ENCODE data around the gene NRSN2.

The NRSN2 gene

GRCh38 chr20:346640-347316 is at the start of gene NRSN2:
Gene NRSN2, plus strand, starts transcription at chr20:347111. Its CDS starts 2,533 bp downstream, at chr20:349644.
- Mint-ChIP-seq H3K27ac (peak within 1 kb of the TSS; percentile 47), H3K27me3 (peaks cover 47% of the 10 kb centered on the region), H3K9me3 (peaks cover 1% of the 10 kb centered on the region), H3K4me3 (peak within 1 kb of the TSS; percentile 84), H3K4me1 (peaks cover 23% of the 10 kb centered on the region), H3K36me3 (no peaks in the 10 kb centered on the region)
- peak; percentile 39 for DNase-seq
- CTCF ChIA-PET: interaction anchor here (1.3 to 3.6 kb wide), 2 partner anchors 16 to 80 kb away, joined by 4 to 34 read pairs; no protein-coding TSS in a partner anchor

DNA sequence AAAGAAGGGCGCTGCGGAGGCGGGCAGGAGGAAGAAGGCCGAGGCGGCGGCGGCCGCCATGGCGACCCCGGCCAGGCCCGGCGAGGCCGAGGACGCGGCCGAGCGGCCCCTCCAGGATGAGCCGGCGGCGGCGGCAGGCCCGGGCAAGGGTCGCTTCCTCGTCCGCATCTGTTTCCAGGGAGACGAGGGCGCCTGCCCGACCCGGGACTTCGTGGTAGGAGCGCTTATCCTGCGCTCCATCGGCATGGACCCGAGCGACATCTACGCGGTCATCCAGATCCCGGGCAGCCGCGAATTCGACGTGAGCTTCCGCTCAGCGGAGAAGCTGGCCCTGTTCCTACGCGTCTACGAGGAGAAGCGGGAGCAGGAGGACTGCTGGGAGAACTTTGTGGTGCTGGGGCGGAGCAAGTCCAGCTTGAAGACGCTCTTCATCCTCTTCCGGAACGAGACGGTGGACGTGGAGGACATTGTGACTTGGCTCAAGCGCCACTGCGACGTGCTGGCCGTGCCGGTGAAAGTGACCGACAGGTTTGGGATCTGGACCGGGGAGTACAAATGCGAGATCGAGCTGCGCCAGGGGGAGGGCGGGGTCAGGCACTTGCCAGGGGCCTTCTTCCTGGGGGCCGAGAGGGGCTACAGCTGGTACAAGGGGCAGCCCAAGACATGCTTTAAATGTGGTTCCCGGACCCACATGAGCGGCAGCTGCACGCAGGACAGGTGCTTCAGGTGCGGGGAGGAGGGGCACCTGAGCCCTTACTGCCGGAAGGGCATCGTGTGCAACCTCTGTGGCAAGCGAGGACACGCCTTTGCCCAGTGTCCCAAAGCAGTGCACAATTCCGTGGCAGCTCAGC is 48.8 kb upstream of the NRSN2 start:
- H3K27ac Mint-ChIP-seq: peak overlapping the region; percentile 94

DNA sequence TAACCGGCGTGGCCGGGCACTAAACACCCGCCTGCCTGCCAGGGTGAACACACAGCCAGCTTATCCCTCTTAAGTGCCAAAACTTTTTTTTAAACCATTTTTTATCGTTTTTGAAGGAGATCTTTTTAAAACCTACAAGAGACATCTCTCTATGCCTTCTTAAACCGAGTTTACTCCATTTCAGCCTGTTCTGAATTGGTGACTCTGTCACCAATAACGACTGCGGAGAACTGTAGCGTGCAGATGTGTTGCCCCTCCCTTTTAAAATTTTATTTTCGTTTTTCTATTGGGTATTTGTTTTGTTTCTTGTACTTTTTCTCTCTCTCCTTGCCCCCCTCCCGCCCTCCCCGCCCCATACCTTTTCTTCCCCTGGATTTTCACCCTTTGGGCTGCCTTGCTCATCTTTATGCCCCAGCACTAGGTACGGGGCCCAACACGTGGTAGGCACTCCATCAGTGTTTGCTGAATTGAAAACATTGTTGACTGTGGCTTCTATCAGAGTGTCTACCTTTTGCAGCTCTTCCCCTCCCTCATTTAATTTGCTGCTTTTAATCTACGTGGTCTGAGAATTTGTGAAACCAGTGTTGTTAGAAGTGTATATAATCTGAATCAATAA is 48.0 kb upstream of the NRSN2 start:
- Mint-ChIP-seq H3K27me3 (peaks cover 5% of the 10 kb centered on the region), H3K36me3 (peaks cover 44% of the 10 kb centered on the region), H3K4me1 (peaks cover 49% of the 10 kb centered on the region), H3K4me3 (peak overlapping the region; percentile 89), H3K9me3 (no peaks in the 10 kb centered on the region), H3K27ac (peak overlapping the region; percentile 94)
- DNase-seq: no peak
- CTCF ChIA-PET: interaction anchor here (0.6 to 2.5 kb wide), 6 partner anchors 17 to 63 kb away, joined by 3 to 10 read pairs (median 4); no protein-coding TSS in a partner anchor

More for the DNA sequence above, 48.8 kb upstream of the NRSN2 start:
- no peaks in the 10 kb centered on the region for H3K9me3 Mint-ChIP-seq
- DNase-seq: peak; percentile 66
- peaks cover 49% of the 10 kb centered on the region for H3K4me1 Mint-ChIP-seq
- H3K4me3 Mint-ChIP-seq: peak overlapping the region; percentile 89
- CTCF ChIA-PET: interaction anchor here (0.6 to 2.5 kb wide), 5 partner anchors 16 to 64 kb away, joined by 3 to 10 read pairs (median 4); no protein-coding TSS in a partner anchor
- peaks cover 5% of the 10 kb centered on the region for H3K27me3 Mint-ChIP-seq
- peaks cover 44% of the 10 kb centered on the region for H3K36me3 Mint-ChIP-seq

- Mint-ChIP-seq H3K9me3 (no peaks in the 10 kb centered on the region), H3K4me1 (peaks cover 49% of the 10 kb centered on the region), H3K36me3 (peaks cover 44% of the 10 kb centered on the region), H3K27me3 (peaks cover 5% of the 10 kb centered on the region), H3K27ac (no peak overlapping the region), H3K4me3 (peak overlapping the region; percentile 59)
- DNase-seq: no peak
- CTCF ChIA-PET: interaction anchor here (0.8 to 2.5 kb wide), 4 partner anchors 9 to 72 kb away, joined by 3 to 10 read pairs (median 3); no protein-coding TSS in a partner anchor
These were observed 46.4 kb upstream of the NRSN2 start for GRCh38 chr20:300345-300990.

DNA sequence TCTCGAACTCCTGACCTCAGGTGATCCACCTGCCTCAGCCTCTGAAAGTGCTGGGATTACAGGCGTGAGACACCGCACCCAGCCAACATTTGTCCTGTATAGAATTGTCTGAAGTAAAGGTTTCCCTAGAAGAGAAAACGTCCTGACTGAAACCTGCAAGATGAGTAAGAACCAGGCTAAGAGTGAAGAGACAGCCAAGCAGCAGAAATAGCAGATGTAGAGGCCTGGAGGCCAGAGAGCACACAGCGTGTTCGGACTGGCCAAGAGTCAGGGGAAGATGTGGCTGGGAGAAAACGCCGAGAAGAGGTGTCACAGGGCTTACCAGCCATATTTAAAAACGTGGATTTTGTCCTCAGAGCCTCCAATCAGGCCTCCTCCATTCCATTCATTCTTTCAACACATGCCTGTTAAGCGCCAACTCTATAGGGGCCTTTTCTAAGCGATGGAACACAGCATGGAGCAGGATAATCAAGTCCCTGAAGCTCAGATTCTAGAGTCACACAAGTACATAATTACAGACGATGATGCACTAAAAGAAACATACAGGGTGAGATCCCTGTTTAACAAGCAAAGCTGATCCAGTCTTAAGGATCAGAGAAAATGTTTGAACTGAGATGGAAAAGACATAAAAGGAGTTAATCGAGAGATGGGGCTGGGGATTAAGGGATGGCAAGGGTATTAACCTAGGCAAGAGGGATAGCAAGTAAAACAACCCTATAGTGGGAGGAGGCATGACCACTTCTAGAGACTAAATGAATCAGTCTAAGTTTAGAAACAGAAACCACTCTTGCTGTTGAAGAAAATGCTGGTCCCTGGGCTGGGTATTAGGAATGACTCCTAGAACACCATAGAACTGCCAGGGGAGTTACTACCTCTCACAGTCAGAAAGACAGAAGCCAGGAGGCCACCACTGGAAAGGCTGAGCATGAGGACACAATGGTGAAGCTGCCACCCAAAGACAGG is 44.7 kb upstream of the NRSN2 start:
- no peak overlapping the region for H3K4me3 Mint-ChIP-seq
- H3K27ac Mint-ChIP-seq: no peak overlapping the region
- CTCF ChIA-PET: no interaction called here
- H3K4me1 Mint-ChIP-seq: peaks cover 34% of the 10 kb centered on the region
- H3K9me3 Mint-ChIP-seq: no peaks in the 10 kb centered on the region
- no peak for DNase-seq
- H3K36me3 Mint-ChIP-seq: peaks cover 42% of the 10 kb centered on the region
- H3K27me3 Mint-ChIP-seq: peaks cover 8% of the 10 kb centered on the region

- H3K27ac Mint-ChIP-seq: no peak overlapping the region
- H3K36me3 Mint-ChIP-seq: peaks cover 13% of the 10 kb centered on the region
- no peak overlapping the region for H3K4me3 Mint-ChIP-seq
- CTCF ChIA-PET: no interaction called here
- DNase-seq: no peak
- no peaks in the 10 kb centered on the region for H3K9me3 Mint-ChIP-seq
- peaks cover 27% of the 10 kb centered on the region for H3K4me1 Mint-ChIP-seq
- peaks cover 9% of the 10 kb centered on the region for H3K27me3 Mint-ChIP-seq
These were observed 41.2 kb upstream of the NRSN2 start for GRCh38 chr20:305745-306144.

- H3K27ac Mint-ChIP-seq: no peak overlapping the region
- H3K9me3 Mint-ChIP-seq: no peaks in the 10 kb centered on the region
- no peak overlapping the region for H3K4me3 Mint-ChIP-seq
- DNase-seq: no peak
- no peaks in the 10 kb centered on the region for H3K36me3 Mint-ChIP-seq
- CTCF ChIA-PET: interaction anchor here (1.0 to 3.3 kb wide), 2 partner anchors 22 to 39 kb away, joined by 3 to 13 read pairs; no protein-coding TSS in a partner anchor
- peaks cover 17% of the 10 kb centered on the region for H3K27me3 Mint-ChIP-seq
- H3K4me1 Mint-ChIP-seq: peaks cover 19% of the 10 kb centered on the region
These were observed 38.4 kb upstream of the NRSN2 start for GRCh38 chr20:308427-309038.

DNA sequence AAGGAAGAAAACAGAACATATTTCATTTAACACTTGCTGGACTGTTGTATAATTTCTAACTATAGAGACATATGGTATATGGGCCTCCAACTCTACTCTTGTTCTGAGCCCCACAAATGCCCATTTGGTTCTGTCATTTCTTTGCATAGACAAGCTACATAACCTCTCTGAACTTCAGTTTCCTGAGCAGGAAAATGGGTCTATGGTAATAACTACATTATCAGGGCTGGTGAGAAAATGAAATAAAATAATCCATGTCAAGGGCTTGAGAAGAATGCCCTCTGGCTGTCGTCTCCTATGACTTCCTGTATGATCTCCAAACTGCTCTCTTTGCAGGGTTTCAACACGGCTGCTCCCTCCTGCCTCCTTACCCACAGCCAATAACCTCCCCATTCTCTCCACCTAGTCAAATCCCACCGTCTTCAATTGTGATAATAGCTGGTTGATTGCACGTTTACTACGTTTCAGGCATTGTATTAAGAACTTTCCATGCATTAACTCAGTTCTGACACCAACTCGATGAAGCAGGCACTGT is 37.5 kb upstream of the NRSN2 start:
- no peak for DNase-seq
- peaks cover 19% of the 10 kb centered on the region for H3K4me1 Mint-ChIP-seq
- H3K27me3 Mint-ChIP-seq: peaks cover 17% of the 10 kb centered on the region
- no peak overlapping the region for H3K4me3 Mint-ChIP-seq
- no peaks in the 10 kb centered on the region for H3K36me3 Mint-ChIP-seq
- no peaks in the 10 kb centered on the region for H3K9me3 Mint-ChIP-seq
- CTCF ChIA-PET: interaction anchor here (0.6 to 3.3 kb wide), 4 partner anchors 8 to 21 kb away, joined by 3 to 13 read pairs (median 3); partner anchors contain the start of gene ZCCHC3
- peak overlapping the region; percentile 28 for H3K27ac Mint-ChIP-seq

- Mint-ChIP-seq H3K27ac (peak overlapping the region; percentile 28), H3K4me3 (peak overlapping the region; percentile 65), H3K27me3 (peaks cover 17% of the 10 kb centered on the region), H3K4me1 (peaks cover 19% of the 10 kb centered on the region), H3K9me3 (no peaks in the 10 kb centered on the region), H3K36me3 (no peaks in the 10 kb centered on the region)
- peak; percentile 87 for DNase-seq
- CTCF ChIA-PET: interaction anchor here (0.6 to 3.3 kb wide), 7 partner anchors 9 to 20 kb away, joined by 3 to 13 read pairs (median 3); partner anchors contain the start of genes SOX12 and ZCCHC3
These were observed 36.9 kb upstream of the NRSN2 start for GRCh38 chr20:309841-310644.

GRCh38 chr20:310645-311044 is 36.3 kb upstream of the NRSN2 start:
- H3K4me3 Mint-ChIP-seq: peak overlapping the region; percentile 65
- DNase-seq: no peak
- H3K9me3 Mint-ChIP-seq: no peaks in the 10 kb centered on the region
- H3K4me1 Mint-ChIP-seq: peaks cover 19% of the 10 kb centered on the region
- H3K36me3 Mint-ChIP-seq: no peaks in the 10 kb centered on the region
- CTCF ChIA-PET: interaction anchor here (0.6 to 3.3 kb wide), 7 partner anchors 9 to 26 kb away, joined by 3 to 13 read pairs (median 3); partner anchors contain the start of gene SOX12
- peaks cover 17% of the 10 kb centered on the region for H3K27me3 Mint-ChIP-seq
- H3K27ac Mint-ChIP-seq: no peak overlapping the region

DNA sequence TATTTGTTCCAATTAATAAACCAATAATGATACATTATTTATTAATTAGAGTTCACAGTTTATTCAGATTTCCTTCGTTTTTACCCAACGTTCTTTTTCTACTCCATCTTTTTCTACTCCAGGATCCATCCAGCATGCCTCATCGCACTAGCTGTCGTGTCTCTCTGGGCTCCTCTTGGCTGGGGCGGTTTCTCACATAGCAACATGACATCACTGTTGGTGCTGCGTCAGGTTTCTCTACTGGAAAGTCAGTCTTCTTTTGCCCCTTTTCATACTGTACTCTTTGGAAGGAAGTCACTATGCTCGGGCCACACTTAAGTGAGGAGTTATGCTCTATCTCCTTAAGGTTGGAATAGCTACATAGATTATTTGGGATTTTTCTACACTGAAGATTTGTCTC is 35.3 kb upstream of the NRSN2 start:
- CTCF ChIA-PET: interaction anchor here (1.7 kb wide), 2 partner anchors 19 to 42 kb away, joined by 3 to 5 read pairs; no protein-coding TSS in a partner anchor
- Mint-ChIP-seq H3K27ac (no peak overlapping the region), H3K27me3 (peaks cover 15% of the 10 kb centered on the region), H3K4me3 (no peak overlapping the region), H3K9me3 (no peaks in the 10 kb centered on the region), H3K36me3 (no peaks in the 10 kb centered on the region), H3K4me1 (peaks cover 19% of the 10 kb centered on the region)
- DNase-seq: no peak

Measured in activated naive CD4-positive, alpha-beta T cell treated with anti-CD3 and anti-CD28 coated beads, Interleukin-2, amount 10 ng/mL, durations not matched to agents 7 days and 5 days (primary cell).